Activated CD4-positive, alpha-beta T cell treated with anti-CD3 and anti-CD28 coated beads, Interleukin-10, Interleukin-2, amounts not matched to agents 100 ng/mL and 50 ng/mL, durations not matched to agents 16 hours and 8 hours (primary cell): ENCODE results near the gene GNG2.

Experiments used
- DNase-seq: peaks from one replicate; pipeline ENCODE4 v3.0.0-alpha.2; 2020

GNG2 gene

GRCh38 chr14:51950007-51950406 lies 89.6 kb downstream of the GNG2 start:
- no peak for DNase-seq

GRCh38 chr14:51951656-51952055 lies 91.2 kb downstream of the GNG2 start:
- DNase-seq: no peak

DNA sequence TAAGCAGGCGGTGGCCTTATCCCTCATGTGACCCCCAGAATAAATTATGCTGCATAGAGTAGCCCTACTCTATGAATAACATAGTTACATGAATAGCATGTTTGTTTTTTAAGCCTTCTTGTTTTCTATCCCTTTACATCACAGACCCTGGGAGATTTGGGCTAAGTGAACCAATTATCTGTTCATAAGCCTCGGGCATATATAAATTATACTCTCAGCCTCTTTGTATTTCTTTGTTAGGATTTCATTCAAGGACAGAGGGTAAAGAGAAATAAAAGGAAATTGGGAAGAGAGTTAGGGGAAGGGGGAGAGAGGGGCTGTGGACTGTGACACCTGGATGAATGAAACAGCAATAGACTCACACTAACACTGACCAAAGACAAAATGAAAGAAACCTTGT lies 93.6 kb downstream of the GNG2 start:
- no peak for DNase-seq

- no peak for DNase-seq
Observed at GRCh38 chr14:51954657-51955056, 94.2 kb downstream of the GNG2 start.

DNA sequence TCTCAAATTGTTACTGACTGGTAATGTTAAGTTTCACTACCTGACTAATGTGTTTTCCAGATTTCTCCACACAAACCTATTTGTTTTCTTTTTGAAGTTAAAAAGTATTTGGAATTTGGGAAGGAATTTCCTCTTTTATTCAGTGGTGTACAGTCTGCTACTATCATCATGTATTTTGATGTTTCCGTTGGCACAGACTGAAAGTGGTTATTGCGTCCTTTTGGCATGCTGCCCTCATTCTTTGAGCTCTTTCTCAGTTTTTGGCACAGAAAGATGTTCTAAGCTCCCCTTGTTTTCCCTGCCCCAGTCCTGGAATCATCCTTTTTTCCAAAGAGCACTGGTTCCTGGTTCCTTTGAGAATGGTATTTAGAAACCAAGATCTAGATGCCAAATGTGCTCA lies 97.5 kb downstream of the GNG2 start:
- DNase-seq: no peak

DNA sequence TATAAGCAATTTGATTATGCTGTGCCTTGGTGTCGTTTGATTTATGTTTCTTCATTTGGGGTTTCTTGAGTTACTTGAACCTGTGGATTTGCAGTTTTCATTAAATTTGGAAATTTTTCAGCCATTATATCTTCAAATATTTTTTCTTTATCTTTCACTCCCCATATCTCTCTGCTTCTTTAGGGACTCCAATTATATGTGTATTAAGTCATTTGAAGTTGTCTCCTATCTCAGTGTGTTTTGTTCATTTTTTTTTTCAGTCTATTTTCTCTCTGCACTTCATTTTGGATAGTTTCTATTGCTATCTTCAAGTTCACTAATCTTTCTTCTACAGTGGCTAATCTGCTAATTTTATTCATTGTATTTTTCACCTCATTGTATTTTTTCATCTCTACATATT lies 99.5 kb downstream of the GNG2 start:
- DNase-seq: no peak

GRCh38 chr14:51960866-51961265 lies 100.5 kb downstream of the GNG2 start:
- no peak for DNase-seq

DNA sequence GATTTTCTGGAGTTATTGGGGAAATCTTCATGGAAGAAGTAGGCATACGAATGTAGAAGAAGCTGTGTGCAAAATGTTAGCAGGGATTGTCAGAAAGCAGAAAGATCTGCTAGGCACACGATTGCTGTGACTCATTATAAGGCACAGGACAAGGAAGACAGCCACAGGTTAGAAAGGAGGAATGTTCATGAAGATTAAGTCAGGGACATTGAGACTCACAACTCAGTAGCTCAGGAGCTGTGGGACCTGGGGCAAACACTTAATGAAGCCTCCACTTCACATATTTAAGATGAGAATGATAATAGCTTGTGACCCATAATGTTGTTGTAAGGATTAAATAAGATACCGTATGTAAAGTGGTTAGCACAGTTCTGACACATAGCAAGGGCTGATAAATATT lies 102.3 kb downstream of the GNG2 start:
- DNase-seq: no peak

- no peak for DNase-seq
Observed at GRCh38 chr14:51963286-51963685, 102.9 kb downstream of the GNG2 start.

- DNase-seq: no peak
Observed at GRCh38 chr14:51967521-51967920, 107.1 kb downstream of the GNG2 start.

DNA sequence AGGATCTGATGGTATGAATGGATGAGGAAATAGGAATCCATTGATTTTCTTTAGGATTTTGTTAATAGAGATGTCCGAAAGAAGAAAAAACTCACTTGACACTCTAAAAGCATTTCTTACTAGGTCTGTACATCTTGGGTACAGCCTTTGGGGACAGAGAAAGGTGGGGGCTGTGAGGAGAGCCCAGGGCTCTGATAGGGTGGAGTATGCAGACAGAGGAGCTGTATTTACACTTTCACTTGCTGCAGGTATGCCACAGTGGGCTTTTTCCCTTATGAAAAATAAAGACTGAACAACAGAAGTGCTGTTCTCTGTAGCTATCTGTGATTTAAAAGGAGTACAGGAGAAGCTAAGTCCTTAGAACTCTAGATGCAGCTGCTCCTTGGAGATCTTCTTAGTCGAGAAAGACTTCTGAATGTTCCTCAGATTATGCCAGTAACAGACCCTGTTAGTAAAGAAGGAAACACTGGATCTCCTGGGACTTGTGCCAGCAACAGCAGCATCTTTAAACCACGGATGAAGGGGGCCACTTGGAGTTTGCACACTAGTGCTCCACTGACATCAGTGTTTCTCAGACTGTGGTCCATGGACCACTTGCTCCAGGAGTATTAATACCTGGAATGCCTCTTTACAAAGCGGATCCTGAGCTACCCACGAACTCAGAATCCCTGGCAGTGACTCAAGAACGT lies 109.6 kb downstream of the GNG2 start:
- no peak for DNase-seq

DNA sequence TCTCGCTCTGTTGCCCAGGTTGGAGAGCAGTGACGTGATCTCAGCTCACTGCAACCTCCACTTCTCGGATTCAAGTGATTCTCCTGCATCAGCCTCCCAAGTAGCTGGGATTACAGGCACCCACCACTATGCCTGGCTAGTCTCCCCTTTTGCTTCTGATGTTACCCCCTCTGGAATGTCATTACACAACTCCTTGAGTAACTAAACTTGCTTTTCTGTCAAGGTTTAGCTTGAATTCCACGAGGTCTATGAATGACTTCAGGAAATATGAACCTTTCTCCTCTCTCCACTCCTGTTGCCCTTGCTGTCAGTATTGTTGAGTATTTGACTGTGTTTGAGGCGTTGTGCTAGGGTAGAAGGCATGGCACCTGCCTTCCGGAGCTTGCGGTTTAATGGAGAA lies 112.2 kb downstream of the GNG2 start:
- DNase-seq: no peak

- no peak for DNase-seq
Observed at GRCh38 chr14:51977075-51977474, 116.7 kb downstream of the GNG2 start.

DNA sequence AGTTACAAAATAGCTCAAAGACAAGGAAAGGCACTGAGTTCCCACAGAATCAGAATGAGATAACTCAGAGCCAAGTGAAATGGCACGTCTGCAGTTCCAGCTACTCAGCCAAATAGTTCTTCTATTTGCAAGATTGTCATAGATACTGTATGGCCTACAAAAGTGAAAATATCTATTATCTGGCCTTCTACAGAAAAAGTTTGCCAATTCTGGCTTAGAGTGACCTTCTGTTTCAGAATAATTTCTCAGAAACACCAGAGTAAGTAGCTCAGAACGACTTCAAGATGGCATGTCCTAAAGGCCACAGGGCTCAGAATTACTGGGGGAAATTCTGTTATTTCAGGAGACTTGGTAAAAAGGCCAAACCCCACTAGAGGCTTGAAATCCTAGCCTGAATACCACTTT lies 118.3 kb downstream of the GNG2 start:
- no peak for DNase-seq

GRCh38 chr14:51979088-51979709 lies 118.8 kb downstream of the GNG2 start:
- DNase-seq: peak; percentile 79

DNA sequence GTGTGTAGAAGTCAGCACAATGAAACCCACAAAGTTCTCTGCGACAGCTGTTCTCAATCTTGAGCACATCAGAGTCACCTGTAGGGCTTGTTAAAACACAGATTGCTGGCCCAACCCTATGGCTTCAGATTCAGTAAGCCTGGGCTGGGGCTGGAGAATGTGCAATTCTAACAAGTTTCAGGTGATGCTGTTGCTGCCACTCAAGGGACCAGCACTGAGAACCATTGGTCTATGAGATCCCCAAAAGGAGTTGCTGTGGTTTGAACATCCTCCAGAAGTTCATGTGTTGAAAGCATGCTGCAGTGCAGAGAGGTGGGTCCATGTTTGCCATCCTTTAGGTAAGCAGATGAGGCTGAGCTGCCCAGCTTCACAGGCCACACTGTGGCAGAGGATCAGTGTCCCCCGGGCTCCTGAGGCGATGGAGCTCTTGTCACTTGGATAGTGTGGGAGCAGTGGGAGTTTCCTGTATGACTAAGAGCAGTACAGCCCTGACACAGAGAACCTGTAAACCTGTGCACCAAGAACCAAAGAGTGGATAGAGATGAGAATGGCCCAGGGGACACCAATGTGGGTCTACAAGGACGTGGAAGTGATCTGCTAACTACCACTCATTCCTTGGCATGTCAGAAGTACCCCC lies 120.9 kb downstream of the GNG2 start:
- peak; percentile 38 for DNase-seq

GRCh38 chr14:51988221-51988620 lies 127.8 kb downstream of the GNG2 start:
- DNase-seq: no peak

DNA sequence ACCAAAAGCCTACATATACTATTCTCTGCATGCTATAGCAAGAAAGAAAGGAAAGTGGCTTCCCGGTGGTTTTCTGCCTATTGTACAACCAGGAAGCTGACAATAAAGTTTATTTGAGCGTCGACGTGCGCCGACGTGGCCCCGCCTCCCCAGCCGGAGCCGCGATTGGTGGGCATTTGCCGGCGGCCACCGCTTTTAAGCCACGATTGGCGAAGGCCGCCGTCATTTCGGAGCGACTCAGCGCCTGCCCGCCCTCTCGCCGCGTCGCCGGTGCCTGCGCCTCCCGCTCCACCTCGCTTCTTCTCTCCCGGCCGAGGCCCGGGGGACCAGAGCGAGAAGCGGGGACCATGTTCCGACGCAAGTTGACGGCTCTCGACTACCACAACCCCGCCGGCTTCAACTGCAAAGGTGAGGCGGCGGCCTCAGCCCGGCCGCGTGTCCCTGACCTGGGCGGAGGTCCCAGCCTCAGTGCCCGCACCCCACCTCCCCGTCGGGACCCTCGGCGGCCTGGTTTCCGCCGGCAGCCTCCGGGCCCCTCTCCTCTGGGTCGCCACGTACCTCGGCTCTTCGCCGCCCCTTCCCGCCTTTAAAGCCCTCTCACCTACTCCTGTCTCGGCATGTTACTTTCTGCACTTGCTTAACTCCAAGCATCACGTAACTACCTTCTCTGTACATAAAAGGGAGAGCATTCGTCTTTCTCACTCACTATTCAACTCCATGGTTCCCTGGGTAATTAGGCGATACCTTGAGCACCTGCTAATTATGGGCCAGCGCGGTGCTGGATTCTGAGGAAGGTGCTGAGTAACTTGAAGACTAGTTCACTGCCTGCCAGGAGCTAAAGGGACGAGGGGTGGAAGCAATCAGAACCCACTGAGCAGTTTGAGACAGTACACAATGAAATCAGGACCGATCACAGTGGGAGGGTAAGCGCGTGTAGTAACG lies 129.2 kb downstream of the GNG2 start, which contains the start of gene RTRAF:
TSS of gene RTRAF (plus strand) at position 254 of the 942 bp plus-strand sequence. CDS start at position 348, 94 bp downstream.
- peak; percentile 95 for DNase-seq

DNA sequence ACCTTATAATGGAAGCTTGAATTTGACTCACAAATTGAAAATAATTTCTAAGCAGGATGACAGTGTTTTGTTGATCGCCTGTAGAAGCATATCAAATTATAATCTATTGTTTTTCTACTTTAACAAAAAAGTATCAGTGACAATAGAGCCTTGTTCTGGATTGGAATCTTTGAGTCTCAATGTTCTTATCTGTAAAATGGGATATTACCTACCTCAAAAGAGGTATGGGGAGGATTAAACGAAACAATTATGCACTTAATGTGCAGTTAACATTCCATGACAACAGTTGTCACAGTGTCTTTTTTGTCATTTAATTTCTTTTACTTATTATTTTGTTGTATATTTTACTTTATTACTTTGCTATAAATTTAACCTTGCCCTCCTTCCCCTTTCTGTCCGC lies 130.1 kb downstream of the GNG2 start:
- DNase-seq: no peak

DNA sequence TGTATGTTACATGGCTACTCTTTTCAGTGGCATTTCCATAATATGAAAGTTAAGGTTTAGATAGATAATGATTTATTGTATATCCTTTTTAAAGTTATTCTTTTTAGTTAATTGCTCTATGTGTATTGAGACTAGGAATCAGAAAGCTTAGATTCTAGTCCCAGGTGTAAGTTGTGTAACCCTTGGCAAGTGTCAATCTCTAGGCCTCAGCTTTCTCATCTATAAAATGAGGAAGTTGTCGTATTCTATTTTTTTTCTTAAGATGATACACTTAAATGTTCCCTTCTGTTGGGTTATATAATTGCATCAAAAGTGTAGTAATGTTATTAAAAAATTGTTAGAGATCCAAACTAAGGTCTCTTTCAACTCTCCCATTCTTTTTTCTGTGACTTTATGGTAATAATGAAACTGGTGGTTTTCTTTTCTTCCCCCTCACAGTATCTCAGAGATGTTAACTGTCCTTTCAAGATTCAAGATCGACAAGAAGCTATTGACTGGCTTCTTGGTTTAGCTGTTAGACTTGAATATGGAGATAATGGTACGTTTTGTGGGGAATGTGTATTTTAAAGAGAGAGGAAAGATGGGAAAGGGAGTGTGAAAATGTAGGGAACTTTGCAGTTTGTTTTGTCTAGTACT lies 133.0 kb downstream of the GNG2 start:
- DNase-seq: peak; percentile 52

DNA sequence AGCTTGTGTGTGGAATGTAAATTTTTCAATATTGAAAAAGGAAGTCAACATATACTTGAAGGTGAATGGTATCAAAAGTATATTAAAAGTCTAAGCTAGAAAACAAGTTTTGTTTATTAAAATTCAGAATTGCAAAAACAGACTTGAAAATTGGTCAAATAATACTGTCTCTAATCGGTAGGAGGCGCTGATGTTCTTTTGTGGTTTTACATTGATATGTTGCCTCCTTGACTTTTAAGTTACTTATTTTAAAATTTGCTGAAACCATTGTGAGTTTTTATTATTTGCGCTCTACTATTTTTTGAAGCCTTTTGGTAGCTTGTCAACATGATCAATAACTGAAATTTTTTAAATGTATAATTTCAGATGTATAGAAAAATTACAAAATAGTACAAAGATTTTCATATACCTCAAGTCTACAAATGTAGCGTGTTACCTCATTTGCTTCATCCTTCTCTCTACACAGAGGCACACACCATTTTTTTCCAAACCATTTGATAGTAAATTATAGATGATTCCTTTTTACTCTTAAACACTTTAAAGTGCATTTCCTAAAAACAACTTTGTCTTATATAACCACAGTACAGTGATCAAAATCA lies 135.8 kb downstream of the GNG2 start:
- peak; percentile 33 for DNase-seq

- DNase-seq: no peak
Observed at GRCh38 chr14:51998348-51998747, 137.9 kb downstream of the GNG2 start.
